SKM-1 (cell line): Measurements from ENCODE around the gene HFM1.
"Not testable (repeated sequence)": the region's sequence is repeated elsewhere in the genome, so short reads cannot be mapped to it uniquely, and the experiment has no call there.

Source experiments
- DNase-seq: peaks from one replicate; lab custom pipeline; 2025; ENCODE audit not compliant: unreplicated experiment; lab: John Stamatoyannopoulos, UW

The HFM1 gene

GRCh38 chr1:91404151-91405012, at the start of gene HFM1:
TSS of gene HFM1 (minus strand) at chr1:91404837. CDS start at chr1:91401082, 3,755 bp downstream.
- no peak for DNase-seq

- no peak for DNase-seq
Observed at GRCh38 chr1:91454136-91454535, 49.5 kb upstream of the HFM1 start.

GRCh38 chr1:91450260-91450659, 45.6 kb upstream of the HFM1 start:
- no peak for DNase-seq

- not testable (repeated sequence) for DNase-seq
Observed at GRCh38 chr1:91447782-91448181, 43.1 kb upstream of the HFM1 start.

GRCh38 chr1:91441980-91442379, 37.3 kb upstream of the HFM1 start:
- DNase-seq, result not testable (repeated sequence)

GRCh38 chr1:91440847-91441246, 36.2 kb upstream of the HFM1 start:
- DNase-seq, result no peak

- no peak for DNase-seq
Observed at GRCh38 chr1:91439016-91439415, 34.4 kb upstream of the HFM1 start.

GRCh38 chr1:91428182-91428798, 23.7 kb upstream of the HFM1 start:
- DNase-seq, result no peak

GRCh38 chr1:91427741-91428140, 23.1 kb upstream of the HFM1 start:
- no peak for DNase-seq

GRCh38 chr1:91422523-91422922, 17.9 kb upstream of the HFM1 start:
- DNase-seq, result not testable (repeated sequence)

- DNase-seq, result no peak
Observed at GRCh38 chr1:91412371-91412770, 7.7 kb upstream of the HFM1 start.

GRCh38 chr1:91406773-91407389, 2.2 kb upstream of the HFM1 start:
- no peak for DNase-seq

GRCh38 chr1:91402023-91402422, 2.6 kb downstream of the HFM1 start:
- DNase-seq, result no peak

- no peak for DNase-seq
Observed at GRCh38 chr1:91400133-91400725, 4.4 kb downstream of the HFM1 start.

- no peak for DNase-seq
Observed at GRCh38 chr1:91398291-91398690, 6.3 kb downstream of the HFM1 start.

- DNase-seq, result no peak
Observed at GRCh38 chr1:91397605-91398004, 7.0 kb downstream of the HFM1 start.

GRCh38 chr1:91393042-91393441, 11.6 kb downstream of the HFM1 start:
- DNase-seq, result no peak

- DNase-seq, result no peak
Observed at GRCh38 chr1:91386109-91386508, 18.5 kb downstream of the HFM1 start.

GRCh38 chr1:91383456-91383855, 21.2 kb downstream of the HFM1 start:
- no peak for DNase-seq

GRCh38 chr1:91381844-91382243, 22.8 kb downstream of the HFM1 start:
- DNase-seq, result no peak

- no peak for DNase-seq
Observed at GRCh38 chr1:91374086-91374485, 30.6 kb downstream of the HFM1 start.

- DNase-seq, result not testable (repeated sequence)
Observed at GRCh38 chr1:91372230-91372629, 32.4 kb downstream of the HFM1 start.
